Muscle layer of colon (tissue), 2 donors: ENCODE results near the gene ST6GALNAC6.
"Not testable (repeated sequence)": the region's sequence is repeated elsewhere in the genome, so short reads cannot be mapped to it uniquely, and the experiment has no call there.

Source experiments
- H3K27ac ChIP-seq: one replicate; pipeline ENCODE4 v1.7.0; 2013; ENCODE audit warnings: low read depth, mild to moderate bottlenecking, low read length, moderate library complexity
- H3K27me3 ChIP-seq, 2 donors: one replicate each; pipeline ENCODE4 v1.7.0; 2013; ENCODE audit warnings: low read length in 2 of 2, mild to moderate bottlenecking in 2 of 2; ENCODE audit not compliant: insufficient read depth in 2 of 2, control insufficient read depth in 1 of 2
- H3K36me3 ChIP-seq: one replicate; pipeline ENCODE4 v1.7.0; 2013; ENCODE audit warnings: mild to moderate bottlenecking, low read length; ENCODE audit not compliant: insufficient read depth
- H3K4me1 ChIP-seq: one replicate; pipeline ENCODE4 v1.7.0; 2013; ENCODE audit warnings: mild to moderate bottlenecking, low read length; ENCODE audit not compliant: insufficient read depth
- H3K4me3 ChIP-seq, 2 donors: one replicate each; pipeline ENCODE4 v1.7.0; 2013; ENCODE audit warnings: low read length in 2 of 2, low read depth in 1 of 2, mild to moderate bottlenecking in 1 of 2, moderate library complexity in 1 of 2
- H3K9ac ChIP-seq: one replicate; pipeline ENCODE4 v1.7.0; 2013; ENCODE audit warnings: low read length
- H3K9me3 ChIP-seq: one replicate; pipeline ENCODE4 v1.7.0; 2013; ENCODE audit warnings: mild to moderate bottlenecking, low read length
- donor health status: abdominal sarcoma.
- donor health status: Adenocarcinoma of cecum.

ST6GALNAC6 gene

DNA sequence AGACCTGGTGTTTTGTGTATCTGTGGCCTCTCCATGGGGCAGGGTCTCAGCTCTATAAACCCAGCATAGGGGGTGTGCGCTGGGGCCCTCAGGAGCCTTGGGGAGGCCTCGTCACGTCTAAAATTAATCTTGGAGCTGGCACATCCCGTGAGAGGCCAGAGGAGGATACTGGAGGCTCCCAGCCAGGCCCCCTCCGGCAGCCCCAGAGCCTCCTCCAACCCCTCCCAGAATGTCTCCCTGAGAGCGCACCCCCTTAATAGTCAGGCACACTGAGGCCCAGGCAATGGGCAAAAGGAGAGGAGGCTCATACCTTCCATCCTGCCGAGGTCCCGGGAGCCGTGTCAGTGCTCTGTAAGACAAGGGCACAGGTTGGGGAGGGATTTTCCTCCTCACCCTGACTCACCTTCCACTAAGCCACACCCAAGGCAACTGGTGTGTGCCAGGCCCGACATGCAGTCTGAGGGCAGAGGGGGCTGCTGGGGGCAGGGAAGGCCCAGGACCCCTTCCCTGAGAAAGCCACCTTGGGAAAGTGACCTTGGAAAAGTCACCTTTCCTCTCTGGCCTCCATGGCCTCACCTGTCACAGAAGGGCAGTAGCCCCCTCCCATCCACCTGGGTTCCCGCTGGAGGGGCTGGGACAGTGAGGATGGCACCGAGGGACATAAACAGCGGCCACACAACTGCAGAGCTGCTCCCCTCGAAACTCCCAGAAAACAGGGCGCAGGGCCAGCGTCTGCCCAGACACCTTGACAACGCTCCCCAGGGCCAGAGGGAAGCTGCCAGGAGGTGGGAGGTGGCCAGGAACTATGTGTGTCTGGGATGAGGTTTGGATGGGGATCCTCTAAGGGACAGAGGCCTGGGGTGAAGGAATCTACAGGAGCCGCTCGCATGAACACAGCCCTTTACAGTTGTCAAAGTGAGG lies 24.8 kb downstream of the ST6GALNAC6 start:
- Histone ChIP-seq H3K36me3 (peaks cover 14% of the 10 kb centered on the region), H3K9me3 (no peaks in the 10 kb centered on the region), H3K27me3 (no peaks in the 10 kb centered on the region), H3K4me1 (peaks cover 50% of the 10 kb centered on the region), H3K9ac (no peak overlapping the region), H3K27ac (peak overlapping the region; percentile 63), H3K4me3 (peak overlapping the region; percentile 26 to 37)

DNA sequence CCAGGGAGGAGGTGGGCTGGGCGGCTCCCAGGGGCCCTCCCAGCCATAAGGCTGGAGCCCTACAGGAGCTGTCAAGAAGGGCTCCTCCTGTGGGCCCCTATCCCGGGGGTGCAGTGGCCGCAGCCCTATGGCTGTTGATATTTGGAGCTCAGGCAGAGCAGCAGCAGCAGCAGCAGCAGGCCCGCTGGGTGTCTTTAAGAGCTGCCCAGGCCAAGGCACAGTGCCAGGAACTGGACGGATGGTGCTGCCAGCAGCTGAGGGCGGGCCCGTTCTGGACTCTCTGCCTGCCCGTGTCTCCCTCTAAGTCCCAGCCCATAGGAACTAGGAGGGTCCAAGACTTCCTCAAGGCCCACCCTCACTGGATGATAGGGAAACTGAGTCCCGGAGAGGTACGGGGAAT lies 25.5 kb downstream of the ST6GALNAC6 start:
- no peak overlapping the region for H3K9ac ChIP-seq
- peaks cover 14% of the 10 kb centered on the region for H3K36me3 ChIP-seq
- peaks cover 50% of the 10 kb centered on the region for H3K4me1 ChIP-seq
- peak overlapping the region; percentile 26 to 37 for H3K4me3 ChIP-seq
- no peaks in the 10 kb centered on the region for H3K9me3 ChIP-seq
- no peaks in the 10 kb centered on the region for H3K27me3 ChIP-seq
- H3K27ac ChIP-seq, result peak overlapping the region; percentile 35

DNA sequence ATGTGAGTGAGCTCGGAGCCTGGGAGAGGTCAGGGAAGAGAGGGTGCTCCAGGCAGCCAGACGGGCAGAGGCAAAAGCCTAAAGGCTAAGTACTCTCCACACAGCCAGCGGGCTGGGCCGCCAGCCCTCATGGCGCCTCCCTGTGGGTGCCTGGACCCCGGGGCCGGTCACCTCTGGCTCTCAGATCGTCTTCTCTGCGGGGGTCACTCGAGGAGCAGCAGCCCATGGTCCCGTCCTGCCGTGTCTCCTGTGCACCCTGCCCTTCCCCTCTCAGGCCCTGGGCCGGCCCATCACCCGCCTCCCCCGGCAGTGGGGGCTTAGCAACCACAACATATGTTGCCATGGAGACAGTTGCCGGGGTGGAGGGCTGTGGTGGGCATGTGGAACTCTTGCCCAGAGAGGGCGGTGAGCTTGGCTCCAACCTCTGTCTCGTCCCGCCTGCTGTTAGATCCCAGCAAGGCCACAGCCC lies 26.1 kb downstream of the ST6GALNAC6 start:
- peaks cover 46% of the 10 kb centered on the region for H3K4me1 ChIP-seq
- H3K9ac ChIP-seq, result no peak overlapping the region
- no peaks in the 10 kb centered on the region for H3K27me3 ChIP-seq
- peaks cover 16% of the 10 kb centered on the region for H3K36me3 ChIP-seq
- no peak overlapping the region for H3K4me3 ChIP-seq
- no peaks in the 10 kb centered on the region for H3K9me3 ChIP-seq
- H3K27ac ChIP-seq, result peak overlapping the region; percentile 35

DNA sequence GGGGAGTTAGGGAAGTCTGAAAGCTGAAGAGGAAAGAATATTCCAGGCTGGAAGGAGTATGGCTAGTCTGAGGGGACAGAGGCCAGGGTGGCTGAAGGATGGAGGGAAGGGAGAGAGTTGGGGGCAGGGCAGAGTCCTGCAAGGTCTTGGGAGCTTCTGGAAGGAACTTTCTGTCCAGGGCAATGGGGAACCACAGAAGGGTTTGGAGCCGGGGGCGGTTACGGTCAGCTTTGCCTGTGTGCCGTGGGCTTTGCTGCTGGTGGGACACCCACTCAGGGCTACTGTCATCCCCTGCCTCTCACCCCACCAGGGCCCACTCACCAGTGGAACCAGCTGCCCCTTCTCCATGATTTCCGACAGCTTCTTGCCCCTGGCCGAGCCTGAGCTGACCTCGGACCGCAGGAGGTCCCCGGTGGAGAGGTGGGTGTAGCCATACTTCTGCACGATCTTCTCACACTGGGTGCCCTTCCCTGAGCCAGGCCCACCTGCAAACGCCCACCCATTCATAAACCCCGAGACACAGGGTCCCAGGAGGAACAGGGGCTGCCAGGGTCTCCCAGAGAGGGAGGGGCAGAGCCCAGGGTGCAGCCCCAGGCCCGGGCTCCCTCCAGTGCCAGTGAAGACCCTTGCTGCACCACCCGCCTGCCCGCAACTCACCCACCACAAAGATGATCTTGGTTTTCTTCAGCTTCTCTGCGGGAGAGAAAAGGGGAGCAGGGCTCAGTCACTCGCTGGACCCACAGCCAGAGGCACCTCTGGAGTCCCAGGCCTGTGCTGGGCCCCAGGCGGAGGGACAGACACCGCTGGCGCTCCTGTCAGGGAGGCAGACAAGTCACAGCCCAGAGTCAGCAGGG lies 26.8 kb downstream of the ST6GALNAC6 start:
- no peaks in the 10 kb centered on the region for H3K9me3 ChIP-seq
- H3K36me3 ChIP-seq, result peaks cover 22% of the 10 kb centered on the region
- H3K4me1 ChIP-seq, result peaks cover 40% of the 10 kb centered on the region
- H3K9ac ChIP-seq, result no peak overlapping the region
- H3K27ac ChIP-seq, result no peak overlapping the region
- H3K27me3 ChIP-seq, result no peaks in the 10 kb centered on the region
- no peak overlapping the region for H3K4me3 ChIP-seq

DNA sequence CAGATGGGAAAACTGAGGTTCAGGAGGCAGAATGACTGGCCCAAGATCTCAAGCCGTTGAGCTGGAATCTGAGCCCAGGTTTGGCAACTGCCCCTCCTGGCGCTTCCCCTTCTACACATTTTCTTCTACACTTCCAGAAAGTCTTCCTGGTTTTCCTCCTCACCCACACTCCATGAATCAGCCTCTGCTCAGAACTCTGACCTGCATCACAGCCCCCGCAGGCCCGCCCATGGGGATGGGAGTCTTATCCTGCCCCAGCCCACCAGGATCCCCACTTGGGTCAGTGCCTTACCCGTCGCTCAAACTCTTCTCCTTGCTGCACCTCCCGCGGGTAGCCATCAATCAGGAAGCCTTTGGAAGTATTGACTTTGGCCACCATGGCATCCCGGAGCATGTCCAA lies 27.9 kb downstream of the ST6GALNAC6 start:
- peaks cover 34% of the 10 kb centered on the region for H3K4me1 ChIP-seq
- no peak overlapping the region for H3K4me3 ChIP-seq
- H3K36me3 ChIP-seq, result peaks cover 25% of the 10 kb centered on the region
- H3K9me3 ChIP-seq, result no peaks in the 10 kb centered on the region
- H3K27ac ChIP-seq, result no peak overlapping the region
- H3K9ac ChIP-seq, result no peak overlapping the region
- no peaks in the 10 kb centered on the region for H3K27me3 ChIP-seq

DNA sequence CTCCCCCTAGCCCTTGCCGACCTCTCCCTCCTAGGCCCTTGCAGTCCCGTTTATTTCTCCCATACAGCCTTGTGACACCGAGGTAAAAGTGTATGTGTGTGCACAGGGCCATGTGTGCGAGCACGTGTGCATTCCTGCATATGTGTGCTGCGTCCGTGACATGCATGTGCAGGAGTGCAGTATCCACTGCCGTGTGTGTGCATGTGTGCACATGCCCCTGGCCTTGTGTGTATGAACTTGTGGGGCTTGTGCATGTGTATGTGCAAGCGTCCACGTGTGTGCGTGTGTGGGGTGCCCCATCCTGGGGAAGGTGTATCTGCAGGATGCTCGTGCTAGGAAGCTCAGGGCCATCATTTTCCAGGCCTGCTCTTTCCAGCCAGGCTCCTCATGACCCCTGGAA lies 28.5 kb downstream of the ST6GALNAC6 start:
- no peak overlapping the region for H3K4me3 ChIP-seq
- H3K9me3 ChIP-seq, result no peaks in the 10 kb centered on the region
- H3K27ac ChIP-seq, result no peak overlapping the region
- H3K9ac ChIP-seq, result no peak overlapping the region
- peaks cover 28% of the 10 kb centered on the region for H3K4me1 ChIP-seq
- H3K36me3 ChIP-seq, result peaks cover 25% of the 10 kb centered on the region
- H3K27me3 ChIP-seq, result no peaks in the 10 kb centered on the region

DNA sequence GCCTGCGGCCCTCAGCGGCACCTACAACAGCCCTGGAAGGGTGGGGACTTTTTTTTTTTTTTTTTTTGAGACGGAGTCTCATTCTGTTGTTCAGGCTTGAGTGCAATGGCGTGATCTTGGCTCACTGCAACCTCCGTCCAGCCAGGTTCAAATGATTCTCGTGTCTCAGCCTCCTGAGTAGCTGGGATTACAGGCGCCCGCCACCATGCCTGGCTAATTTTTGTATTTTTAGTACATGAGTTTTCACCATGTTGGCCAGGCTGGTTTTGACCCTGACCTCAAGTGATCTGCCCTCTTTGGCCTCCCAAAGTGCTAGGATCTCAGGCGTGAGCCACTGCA lies 29.3 kb downstream of the ST6GALNAC6 start:
- not testable (repeated sequence) for H3K9ac ChIP-seq, H3K4me3 ChIP-seq, H3K27ac ChIP-seq, H3K9me3 ChIP-seq, H3K27me3 ChIP-seq
- peaks cover 20% of the 10 kb centered on the region for H3K4me1 ChIP-seq
- H3K36me3 ChIP-seq, result peaks cover 25% of the 10 kb centered on the region

DNA sequence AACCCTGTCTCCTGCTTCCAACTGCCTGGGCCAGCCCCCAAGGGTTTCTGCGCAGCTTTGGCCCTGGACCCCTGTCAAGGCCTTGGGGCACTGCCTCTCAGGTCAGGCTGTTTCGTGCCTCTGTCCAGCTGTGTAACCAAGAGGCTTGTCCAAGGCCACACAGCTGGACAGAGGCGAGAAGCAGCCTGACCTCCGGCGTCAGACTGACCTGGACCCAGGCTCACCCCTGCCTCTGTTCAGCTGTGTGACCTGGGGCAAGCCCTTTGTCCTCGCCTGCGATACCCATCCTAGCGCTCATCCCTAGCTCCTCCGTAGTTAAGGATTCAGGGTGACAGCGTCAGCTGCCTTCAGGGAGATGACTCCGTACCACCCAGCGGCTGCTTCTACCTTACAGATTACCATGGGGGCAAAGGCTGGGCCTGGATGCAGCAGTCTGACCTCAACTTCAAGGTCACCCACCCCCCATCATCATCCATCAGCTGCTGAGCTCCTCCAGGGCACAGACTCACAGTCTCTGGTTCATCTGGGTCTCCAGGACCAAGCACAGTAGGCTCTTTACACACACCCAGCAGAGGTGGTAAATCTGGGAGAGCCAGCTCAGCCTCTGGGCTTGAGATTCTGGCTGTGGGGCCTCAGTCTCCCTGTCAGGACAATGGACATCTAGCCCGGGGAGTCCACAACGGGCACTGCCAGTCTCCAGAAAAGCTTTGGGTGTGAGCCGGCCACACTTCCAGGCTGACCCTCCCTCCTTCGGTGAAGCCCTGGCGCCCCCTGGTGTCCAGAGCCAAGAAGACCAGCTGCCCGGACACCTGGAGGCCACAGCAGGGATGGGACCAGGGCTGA lies 29.9 kb downstream of the ST6GALNAC6 start:
- Histone ChIP-seq H3K9ac (no peak overlapping the region), H3K9me3 (no peaks in the 10 kb centered on the region), H3K4me1 (peaks cover 14% of the 10 kb centered on the region), H3K36me3 (peaks cover 25% of the 10 kb centered on the region), H3K27ac (no peak overlapping the region), H3K4me3 (no peak overlapping the region), H3K27me3 (no peaks in the 10 kb centered on the region)

DNA sequence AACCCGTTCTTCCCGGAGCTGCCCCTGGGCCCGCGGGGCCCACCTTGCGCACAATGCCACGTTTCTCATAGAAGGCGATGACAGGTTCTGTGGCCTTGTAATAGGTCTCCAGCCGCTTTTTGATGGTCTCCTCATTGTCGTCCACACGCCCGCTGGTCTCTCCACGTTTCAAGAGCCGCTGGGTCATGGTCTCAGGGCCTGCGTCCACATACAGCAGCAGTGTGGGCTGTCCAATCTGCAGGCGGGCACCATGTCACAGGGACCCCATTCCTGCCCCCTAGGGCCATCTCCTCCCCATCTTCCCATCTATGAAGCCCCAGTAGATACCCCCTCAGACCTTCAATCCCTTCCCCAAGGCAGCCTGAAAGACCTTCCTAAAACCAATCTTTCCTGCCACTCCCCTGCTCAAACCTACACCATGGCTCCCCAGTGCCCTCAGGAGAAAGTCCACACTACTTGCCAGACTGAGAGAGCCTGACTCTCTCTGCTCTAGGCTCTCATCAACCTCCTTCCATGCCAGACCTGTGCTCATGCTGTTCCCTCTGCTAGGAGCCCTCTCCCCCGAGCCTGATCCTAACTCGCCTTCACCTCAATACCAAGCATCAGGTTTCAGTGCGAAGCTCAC lies 31.0 kb downstream of the ST6GALNAC6 start:
- no peaks in the 10 kb centered on the region for H3K9me3 ChIP-seq
- H3K4me3 ChIP-seq, result no peak overlapping the region

DNA sequence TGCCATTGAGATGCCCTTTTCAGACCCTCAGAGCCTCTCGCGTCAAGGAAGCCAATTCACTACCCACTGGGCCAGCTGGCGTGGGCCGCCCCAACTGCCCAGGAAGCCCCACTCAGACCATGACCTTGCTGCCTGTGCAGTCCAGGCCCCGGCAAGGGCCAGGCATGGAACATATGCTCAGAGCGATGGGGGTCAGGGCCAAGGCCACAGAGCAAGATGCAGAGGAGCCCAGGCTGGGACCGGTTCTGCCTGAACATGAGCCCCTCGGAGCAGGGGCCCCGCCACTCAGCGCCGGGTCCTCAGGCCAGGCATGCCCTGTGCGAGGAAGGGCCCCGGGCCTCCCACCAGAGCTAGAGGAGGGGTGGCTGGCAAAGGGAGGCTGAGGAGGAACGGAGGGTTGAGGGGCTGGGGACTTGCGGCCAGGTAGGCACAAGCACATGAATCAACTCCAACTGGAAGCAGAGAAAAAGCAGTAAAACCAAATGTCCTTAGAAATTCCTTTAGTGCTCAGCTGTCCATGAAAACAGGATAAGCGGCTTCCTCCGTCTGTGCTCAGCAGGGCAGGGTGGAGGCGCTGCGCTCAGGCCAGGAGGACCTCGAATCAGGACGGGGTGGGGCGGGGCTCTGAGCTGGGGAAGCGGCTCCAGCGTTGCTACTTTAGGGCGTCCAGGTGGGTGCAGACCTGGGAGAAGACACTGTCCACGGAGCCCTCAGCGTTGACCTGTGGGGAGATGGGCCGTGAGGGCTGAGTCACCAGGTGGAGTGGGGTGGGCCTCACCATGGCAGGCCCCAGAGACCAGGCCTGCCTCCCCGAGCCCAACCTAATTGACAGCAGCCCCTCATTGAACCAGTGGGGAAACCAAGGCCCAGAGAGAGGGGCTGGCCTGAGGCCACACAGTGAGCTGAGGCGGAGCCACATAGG lies 31.8 kb downstream of the ST6GALNAC6 start:
- H3K27ac ChIP-seq, result no peak overlapping the region
- H3K4me1 ChIP-seq, result no peaks in the 10 kb centered on the region
- peaks cover 25% of the 10 kb centered on the region for H3K36me3 ChIP-seq
- H3K4me3 ChIP-seq, result no peak overlapping the region
- H3K27me3 ChIP-seq, result no peaks in the 10 kb centered on the region
- no peak overlapping the region for H3K9ac ChIP-seq
- H3K9me3 ChIP-seq, result no peaks in the 10 kb centered on the region

More for the DNA sequence above, 31.0 kb downstream of the ST6GALNAC6 start:
- H3K27ac ChIP-seq, result no peak overlapping the region
- H3K27me3 ChIP-seq, result no peaks in the 10 kb centered on the region
- H3K4me1 ChIP-seq, result peaks cover 3% of the 10 kb centered on the region
- peaks cover 25% of the 10 kb centered on the region for H3K36me3 ChIP-seq
- no peak overlapping the region for H3K9ac ChIP-seq
